Peyer's patch (tissue), 4 donors: ENCODE results near the gene STAT4. TPM values are rescaled to one million over a fixed set of nuclear protein-coding genes. Genes with fewer than 3 reads are reported as not detected.

Experiments used
- DNase-seq, 3 donors: peaks; one replicate each; pipeline ENCODE4 v3.0.0-alpha.2; 2017 to 2019
- H3K27ac ChIP-seq, 4 donors: fragments of 200-600 bp; sonication (generic); one replicate each; pipeline ENCODE4 v1.5.1; 2016 to 2019
- H3K27me3 ChIP-seq, 2 donors: fragments of 200-600 bp; sonication (generic); one replicate each; pipeline ENCODE4 v1.5.1; 2019
- H3K36me3 ChIP-seq, 3 donors: fragments of 200-600 bp; sonication (generic); one replicate each; pipeline ENCODE4 v1.5.1; 2016 to 2019
- H3K4me1 ChIP-seq, 4 donors: fragments of 200-600 bp; sonication (generic); one replicate each; pipeline ENCODE4 v1.5.1; 2016 to 2019
- H3K4me3 ChIP-seq, 4 donors: fragments of 200-600 bp; sonication (generic); 1 replicate in 3 of 4; 2 replicates in 1 of 4; pipeline ENCODE4 v1.5.1; 2016 to 2019; ENCODE audit warnings: mild to moderate bottlenecking in 1 of 4
- H3K9me3 ChIP-seq, 4 donors: fragments of 200-600 bp; sonication (generic); one replicate each; pipeline ENCODE4 v1.5.1; 2016 to 2019; ENCODE audit warnings: mild to moderate bottlenecking in 1 of 4
- POLR2A ChIP-seq, 2 donors: fragments of 450-650 bp; IDR thresholded peaks; one replicate each; pipeline ENCODE4 v1.5.1; 2017; ENCODE audit warnings: antibody characterized with exemption in 2 of 2, mild to moderate bottlenecking in 2 of 2, moderate library complexity in 2 of 2
- total RNA-seq, 4 donors: library from RNA; depleted of rRNA; stranded (reverse); fragments of >200 nt; gene quantifications; one replicate each; pipeline ENCODE4 v1.1.0, GENCODE V29; 2016
- TF ChIP-seq, protein P1 (sequence below), 6 experiments: fragments of 450-650 bp in 4 of 6; fragments of 200-600 bp in 2 of 6; sonication (generic) in 1 of 6; IDR thresholded peaks; one replicate each; pipeline ENCODE4 v1.5.1; 2017 to 2019; ENCODE audit warnings: antibody characterized with exemption in 6 of 6, mild to moderate bottlenecking in 3 of 6, moderate library complexity in 1 of 6

Gene STAT4
- total RNA-seq, 4 donors from 2014 or later: 5.0 to 18.2 (median 5.9) TPM

DNA sequence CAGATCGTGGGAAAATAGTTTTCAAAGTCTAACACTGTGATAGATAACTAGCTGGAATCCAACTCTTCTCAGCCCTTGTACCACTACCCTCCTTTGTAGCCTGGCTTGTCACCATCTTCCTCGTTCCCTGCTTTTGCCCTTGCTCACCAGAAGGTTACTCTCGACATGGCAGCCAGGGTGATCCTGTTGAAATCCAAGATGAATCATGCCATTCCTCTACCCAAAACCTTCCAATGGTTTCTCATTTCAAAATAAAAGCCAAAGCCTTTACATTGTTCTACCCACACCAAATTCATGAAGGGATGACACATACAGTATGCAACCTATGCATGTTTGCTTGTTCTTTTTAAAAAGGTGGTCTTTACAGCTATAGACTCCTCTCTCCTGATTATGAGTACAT is 45.7 kb downstream of the STAT4 start:
- Histone ChIP-seq H3K4me3 (no peak overlapping the region), H3K27me3 (no peaks in the 10 kb centered on the region), H3K9me3 (no peaks in the 10 kb centered on the region), H3K27ac (no peak overlapping the region), H3K36me3 (no peaks in the 10 kb centered on the region), H3K4me1 (no peaks in the 10 kb centered on the region)
- no peak for DNase-seq
- TF ChIP-seq, protein P1, sequence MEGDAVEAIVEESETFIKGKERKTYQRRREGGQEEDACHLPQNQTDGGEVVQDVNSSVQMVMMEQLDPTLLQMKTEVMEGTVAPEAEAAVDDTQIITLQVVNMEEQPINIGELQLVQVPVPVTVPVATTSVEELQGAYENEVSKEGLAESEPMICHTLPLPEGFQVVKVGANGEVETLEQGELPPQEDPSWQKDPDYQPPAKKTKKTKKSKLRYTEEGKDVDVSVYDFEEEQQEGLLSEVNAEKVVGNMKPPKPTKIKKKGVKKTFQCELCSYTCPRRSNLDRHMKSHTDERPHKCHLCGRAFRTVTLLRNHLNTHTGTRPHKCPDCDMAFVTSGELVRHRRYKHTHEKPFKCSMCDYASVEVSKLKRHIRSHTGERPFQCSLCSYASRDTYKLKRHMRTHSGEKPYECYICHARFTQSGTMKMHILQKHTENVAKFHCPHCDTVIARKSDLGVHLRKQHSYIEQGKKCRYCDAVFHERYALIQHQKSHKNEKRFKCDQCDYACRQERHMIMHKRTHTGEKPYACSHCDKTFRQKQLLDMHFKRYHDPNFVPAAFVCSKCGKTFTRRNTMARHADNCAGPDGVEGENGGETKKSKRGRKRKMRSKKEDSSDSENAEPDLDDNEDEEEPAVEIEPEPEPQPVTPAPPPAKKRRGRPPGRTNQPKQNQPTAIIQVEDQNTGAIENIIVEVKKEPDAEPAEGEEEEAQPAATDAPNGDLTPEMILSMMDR (IDR thresholded peaks at IDR 0.05): no peak
- no peak for TF ChIP-seq POLR2A (IDR thresholded peaks at IDR 0.05)

DNA sequence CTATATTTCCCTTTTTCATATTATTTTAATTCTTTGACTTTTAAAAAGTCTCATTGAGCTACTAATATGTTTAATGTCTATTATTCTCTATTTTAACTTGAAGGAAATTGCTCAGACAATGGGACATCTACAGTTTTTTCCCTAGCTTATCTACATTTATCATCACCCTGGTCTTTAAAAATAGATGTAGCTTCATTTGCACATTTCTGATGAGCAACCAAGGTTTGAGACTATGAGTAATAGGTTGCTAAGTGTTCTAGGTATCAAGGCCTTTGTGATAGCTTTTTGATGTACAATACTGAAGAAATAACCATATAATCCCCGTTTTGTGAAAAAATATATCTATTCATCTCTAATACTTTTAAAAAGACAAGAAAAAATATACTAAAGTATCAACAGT is 47.0 kb downstream of the STAT4 start:
- H3K36me3 ChIP-seq: no peaks in the 10 kb centered on the region
- H3K4me1 ChIP-seq: no peaks in the 10 kb centered on the region
- no peak for DNase-seq
- H3K4me3 ChIP-seq: no peak overlapping the region
- H3K27me3 ChIP-seq: no peaks in the 10 kb centered on the region
- H3K27ac ChIP-seq: no peak overlapping the region
- TF ChIP-seq, protein P1 (IDR thresholded peaks at IDR 0.05): no peak
- TF ChIP-seq POLR2A (IDR thresholded peaks at IDR 0.05): no peak
- no peaks in the 10 kb centered on the region for H3K9me3 ChIP-seq

DNA sequence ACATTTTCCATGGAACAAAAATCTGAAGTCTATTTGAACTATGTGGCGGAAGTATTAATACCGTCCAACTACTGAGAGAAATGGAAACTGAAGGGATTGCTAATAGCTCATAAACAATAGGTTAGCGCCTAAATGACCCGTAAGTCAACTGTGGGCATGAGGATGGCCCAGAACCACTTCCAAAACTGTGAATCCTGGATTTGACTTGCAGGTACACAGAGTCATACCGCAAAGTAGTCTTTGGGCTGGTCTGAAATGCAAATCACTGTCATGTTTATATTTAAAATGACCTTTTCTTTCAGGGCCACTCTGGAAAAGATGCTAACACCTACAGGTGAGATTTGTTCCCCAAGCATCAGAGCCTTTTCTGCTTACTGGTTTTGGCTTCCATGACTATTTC is 50.6 kb downstream of the STAT4 start:
- Histone ChIP-seq H3K36me3 (no peaks in the 10 kb centered on the region), H3K4me3 (no peak overlapping the region), H3K9me3 (no peaks in the 10 kb centered on the region), H3K4me1 (no peaks in the 10 kb centered on the region), H3K27ac (no peak overlapping the region), H3K27me3 (no peaks in the 10 kb centered on the region)
- TF ChIP-seq POLR2A (IDR thresholded peaks at IDR 0.05): no peak
- TF ChIP-seq, protein P1 (IDR thresholded peaks at IDR 0.05): no peak
- no peak for DNase-seq

DNA sequence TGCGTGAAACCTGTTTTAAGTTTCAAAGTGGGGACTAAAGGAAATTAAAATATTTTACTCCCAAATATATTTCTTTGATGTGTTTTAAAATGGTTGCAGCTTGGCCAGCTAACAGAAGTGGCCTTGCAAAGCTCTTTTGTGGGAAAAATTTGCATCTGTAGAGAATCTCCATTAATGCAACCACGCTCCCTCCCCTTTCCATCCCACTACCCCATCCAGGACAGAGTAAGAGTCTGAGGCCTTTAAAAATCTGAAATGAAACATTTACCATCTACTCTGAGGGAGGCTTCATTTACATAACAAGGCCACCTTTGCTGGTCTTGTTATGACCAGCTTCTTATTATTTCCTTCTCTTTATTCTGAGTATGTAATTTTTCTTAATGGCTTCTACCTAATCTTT is 63.5 kb downstream of the STAT4 start:
- H3K27ac ChIP-seq: no peak overlapping the region
- H3K9me3 ChIP-seq: no peaks in the 10 kb centered on the region
- no peak for TF ChIP-seq POLR2A (IDR thresholded peaks at IDR 0.05)
- TF ChIP-seq, protein P1 (IDR thresholded peaks at IDR 0.05): no peak
- no peaks in the 10 kb centered on the region for H3K4me1 ChIP-seq
- no peaks in the 10 kb centered on the region for H3K27me3 ChIP-seq
- no peak for DNase-seq
- no peaks in the 10 kb centered on the region for H3K36me3 ChIP-seq
- H3K4me3 ChIP-seq: no peak overlapping the region

DNA sequence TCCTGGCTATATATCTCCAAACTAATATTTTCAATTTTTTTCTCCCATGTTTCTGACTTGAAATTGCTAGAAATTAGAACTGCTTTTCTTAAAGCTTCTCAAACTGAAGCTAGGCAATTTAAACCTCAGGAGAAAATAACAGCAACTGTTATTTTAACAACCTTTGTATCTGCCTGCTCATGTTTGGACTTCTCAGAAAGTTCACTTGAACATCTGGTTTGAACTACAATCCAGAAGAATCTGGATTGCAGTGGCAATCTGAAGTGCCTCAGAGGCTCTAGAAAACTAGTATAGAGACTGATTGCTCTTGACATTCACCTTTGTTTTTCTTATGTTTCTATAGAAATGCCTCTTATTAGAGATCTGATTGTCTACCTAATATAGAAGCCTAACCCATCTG is 64.1 kb downstream of the STAT4 start:
- H3K27ac ChIP-seq: no peak overlapping the region
- H3K9me3 ChIP-seq: no peaks in the 10 kb centered on the region
- H3K4me3 ChIP-seq: no peak overlapping the region
- no peak for DNase-seq
- H3K36me3 ChIP-seq: no peaks in the 10 kb centered on the region
- H3K4me1 ChIP-seq: no peaks in the 10 kb centered on the region
- TF ChIP-seq POLR2A (IDR thresholded peaks at IDR 0.05): no peak
- TF ChIP-seq, protein P1 (IDR thresholded peaks at IDR 0.05): no peak
- H3K27me3 ChIP-seq: no peaks in the 10 kb centered on the region

DNA sequence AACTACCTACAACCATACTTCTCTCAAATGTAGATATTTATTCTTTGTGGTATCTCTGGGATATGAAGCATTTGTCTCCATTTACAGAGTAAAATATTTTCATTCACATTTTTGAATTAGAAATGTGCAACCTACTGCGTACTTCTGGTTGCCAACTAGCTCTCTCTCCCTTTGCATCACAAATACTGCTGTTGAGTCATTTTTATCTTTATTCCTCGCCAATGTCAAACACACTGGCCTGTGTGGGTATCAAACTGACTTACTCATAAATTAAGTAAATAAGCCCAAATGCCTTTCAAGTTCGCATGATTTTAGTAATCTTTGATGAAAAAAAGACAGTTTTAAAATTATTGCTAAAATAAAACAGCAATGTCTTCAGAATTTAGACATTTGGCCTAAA is 67.3 kb downstream of the STAT4 start:
- H3K27ac ChIP-seq: no peak overlapping the region
- H3K9me3 ChIP-seq: no peaks in the 10 kb centered on the region
- TF ChIP-seq POLR2A (IDR thresholded peaks at IDR 0.05): no peak
- TF ChIP-seq, protein P1 (IDR thresholded peaks at IDR 0.05): no peak
- H3K36me3 ChIP-seq: no peaks in the 10 kb centered on the region
- no peak overlapping the region for H3K4me3 ChIP-seq
- no peaks in the 10 kb centered on the region for H3K27me3 ChIP-seq
- DNase-seq: no peak
- no peaks in the 10 kb centered on the region for H3K4me1 ChIP-seq
